HepG2 (cell line): Measurements from ENCODE around the gene ITGA2.

Experiments used
- BRD4 ChIP-seq: sonication (generic); formaldehyde crosslinking; IDR thresholded peaks from 2 replicates; pipeline ENCODE4 v1.4.0; 2020; ENCODE audit warnings: missing genetic modification reagents
- MBD4 ChIP-seq: IDR thresholded peaks from 2 replicates; pipeline ENCODE4 v1.6.1; 2012; ENCODE audit warnings: low read length, inconsistent platforms, borderline replicate concordance

DNA sequence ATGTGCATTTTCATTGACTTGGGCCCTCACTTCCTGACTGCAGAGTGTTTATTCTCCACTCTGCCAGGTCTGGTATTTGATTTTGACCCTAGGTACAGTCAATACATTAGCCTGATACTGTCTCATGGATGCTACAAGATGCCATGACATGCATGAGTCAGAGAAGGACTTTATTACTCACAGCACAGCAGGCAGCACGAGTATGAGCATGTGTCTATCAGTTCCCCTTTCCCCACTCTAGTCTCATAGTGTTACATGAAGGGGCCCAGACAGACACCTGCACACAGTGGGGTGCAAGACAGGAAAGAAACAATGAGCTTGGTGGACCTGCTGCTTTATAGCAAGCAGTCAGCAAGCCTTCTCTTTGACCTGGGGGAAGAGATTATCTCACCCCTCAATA, 19.6 kb downstream of the ITGA2 start:
- no peak for TF ChIP-seq BRD4 (CRISPR knock-in tag)
- no peak for TF ChIP-seq MBD4
